Measurements from ENCODE around the gene CTTN.

DNA sequence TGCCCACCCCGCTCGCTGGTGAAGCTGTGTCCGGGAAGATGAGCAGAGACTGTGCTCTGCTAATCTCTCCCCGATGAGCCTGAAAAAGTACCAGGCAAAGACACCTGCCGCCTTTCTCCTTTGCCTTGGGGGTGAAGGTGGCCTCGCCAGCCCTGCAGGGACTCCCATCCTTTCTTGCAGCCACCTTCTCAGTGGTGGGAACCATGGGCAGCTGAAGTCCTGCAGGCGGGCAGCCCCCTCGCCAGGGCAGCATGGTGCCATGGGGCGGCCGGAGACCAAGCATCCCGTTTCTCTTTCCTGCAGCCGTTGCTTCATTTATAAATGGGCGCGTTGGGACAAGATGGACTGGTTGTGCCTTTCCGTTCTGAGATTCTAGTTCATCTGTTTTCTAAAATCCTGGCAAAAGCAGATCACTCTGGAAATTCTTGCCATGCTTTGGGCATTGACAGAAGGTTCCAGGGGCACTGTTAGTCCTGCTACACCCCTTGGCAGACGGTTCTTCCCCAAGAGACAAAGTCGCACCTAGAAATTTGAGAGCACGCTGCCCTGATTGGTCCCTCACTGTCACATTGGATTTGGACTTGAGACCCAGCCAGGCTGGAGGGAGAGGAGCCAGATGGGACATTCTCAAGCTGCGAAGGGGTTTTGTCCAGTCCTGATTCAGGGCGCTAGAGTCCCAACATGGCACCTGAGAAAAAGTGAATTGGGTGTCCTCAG, 7.5 kb downstream of the CTTN start:
- TF ChIP-seq CTCF (IDR thresholded peaks at IDR 0.05) (no peak), POLR2AphosphoS5 (IDR thresholded peaks at IDR 0.05; ENCODE audit: low read depth, low read length) (no peak)
- TF ChIP-seq, protein P1, sequence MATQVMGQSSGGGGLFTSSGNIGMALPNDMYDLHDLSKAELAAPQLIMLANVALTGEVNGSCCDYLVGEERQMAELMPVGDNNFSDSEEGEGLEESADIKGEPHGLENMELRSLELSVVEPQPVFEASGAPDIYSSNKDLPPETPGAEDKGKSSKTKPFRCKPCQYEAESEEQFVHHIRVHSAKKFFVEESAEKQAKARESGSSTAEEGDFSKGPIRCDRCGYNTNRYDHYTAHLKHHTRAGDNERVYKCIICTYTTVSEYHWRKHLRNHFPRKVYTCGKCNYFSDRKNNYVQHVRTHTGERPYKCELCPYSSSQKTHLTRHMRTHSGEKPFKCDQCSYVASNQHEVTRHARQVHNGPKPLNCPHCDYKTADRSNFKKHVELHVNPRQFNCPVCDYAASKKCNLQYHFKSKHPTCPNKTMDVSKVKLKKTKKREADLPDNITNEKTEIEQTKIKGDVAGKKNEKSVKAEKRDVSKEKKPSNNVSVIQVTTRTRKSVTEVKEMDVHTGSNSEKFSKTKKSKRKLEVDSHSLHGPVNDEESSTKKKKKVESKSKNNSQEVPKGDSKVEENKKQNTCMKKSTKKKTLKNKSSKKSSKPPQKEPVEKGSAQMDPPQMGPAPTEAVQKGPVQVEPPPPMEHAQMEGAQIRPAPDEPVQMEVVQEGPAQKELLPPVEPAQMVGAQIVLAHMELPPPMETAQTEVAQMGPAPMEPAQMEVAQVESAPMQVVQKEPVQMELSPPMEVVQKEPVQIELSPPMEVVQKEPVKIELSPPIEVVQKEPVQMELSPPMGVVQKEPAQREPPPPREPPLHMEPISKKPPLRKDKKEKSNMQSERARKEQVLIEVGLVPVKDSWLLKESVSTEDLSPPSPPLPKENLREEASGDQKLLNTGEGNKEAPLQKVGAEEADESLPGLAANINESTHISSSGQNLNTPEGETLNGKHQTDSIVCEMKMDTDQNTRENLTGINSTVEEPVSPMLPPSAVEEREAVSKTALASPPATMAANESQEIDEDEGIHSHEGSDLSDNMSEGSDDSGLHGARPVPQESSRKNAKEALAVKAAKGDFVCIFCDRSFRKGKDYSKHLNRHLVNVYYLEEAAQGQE (IDR thresholded peaks at IDR 0.05; ENCODE audit: insufficient read depth in 1 of 2, low read depth in 2 of 2, low read length in 1 of 2): no peak

All from Panc1 (cell line).